ENCODE data around the gene CAMK1D.

Gene CAMK1D

DNA sequence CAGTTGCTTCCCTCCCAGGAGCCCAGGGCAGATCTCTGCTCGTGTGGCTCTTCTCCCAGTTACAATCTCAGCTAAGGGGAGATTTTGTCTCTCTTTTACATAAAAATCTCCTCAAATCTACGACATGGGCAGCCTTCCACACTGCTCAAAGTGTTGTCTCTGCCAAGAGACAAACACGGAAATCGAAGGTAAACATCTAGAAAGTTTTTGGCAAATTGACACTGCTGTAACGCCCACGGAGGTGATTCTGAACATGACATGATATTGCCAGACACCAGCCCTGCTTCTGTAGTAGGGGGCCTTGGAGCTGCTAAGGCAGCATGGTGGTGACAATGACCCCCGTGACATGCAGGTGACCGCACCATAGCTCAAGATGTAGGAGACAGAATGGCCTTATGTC, 523.8 kb downstream of the CAMK1D start:
- TF ChIP-seq, protein P1, sequence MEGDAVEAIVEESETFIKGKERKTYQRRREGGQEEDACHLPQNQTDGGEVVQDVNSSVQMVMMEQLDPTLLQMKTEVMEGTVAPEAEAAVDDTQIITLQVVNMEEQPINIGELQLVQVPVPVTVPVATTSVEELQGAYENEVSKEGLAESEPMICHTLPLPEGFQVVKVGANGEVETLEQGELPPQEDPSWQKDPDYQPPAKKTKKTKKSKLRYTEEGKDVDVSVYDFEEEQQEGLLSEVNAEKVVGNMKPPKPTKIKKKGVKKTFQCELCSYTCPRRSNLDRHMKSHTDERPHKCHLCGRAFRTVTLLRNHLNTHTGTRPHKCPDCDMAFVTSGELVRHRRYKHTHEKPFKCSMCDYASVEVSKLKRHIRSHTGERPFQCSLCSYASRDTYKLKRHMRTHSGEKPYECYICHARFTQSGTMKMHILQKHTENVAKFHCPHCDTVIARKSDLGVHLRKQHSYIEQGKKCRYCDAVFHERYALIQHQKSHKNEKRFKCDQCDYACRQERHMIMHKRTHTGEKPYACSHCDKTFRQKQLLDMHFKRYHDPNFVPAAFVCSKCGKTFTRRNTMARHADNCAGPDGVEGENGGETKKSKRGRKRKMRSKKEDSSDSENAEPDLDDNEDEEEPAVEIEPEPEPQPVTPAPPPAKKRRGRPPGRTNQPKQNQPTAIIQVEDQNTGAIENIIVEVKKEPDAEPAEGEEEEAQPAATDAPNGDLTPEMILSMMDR (IDR thresholded peaks at IDR 0.05; ENCODE audit: unreplicated experiment in 3 of 3): no peak
- Mint-ChIP-seq H3K27me3 (ENCODE audit: low read depth) (peaks cover 5% of the 10 kb centered on the region), H3K4me3 (no peak overlapping the region), H3K9me3 (peaks cover 2% of the 10 kb centered on the region), H3K36me3 (ENCODE audit: low read depth) (no peaks in the 10 kb centered on the region), H3K27ac (peak overlapping the region in 2 of 3 experiments; percentile 41 to 59), H3K4me1 (peaks cover 20% of the 10 kb centered on the region)

GRCh38 chr10:12874501-12874900, 525.2 kb downstream of the CAMK1D start:
- peaks cover 20% of the 10 kb centered on the region for H3K4me1 Mint-ChIP-seq
- peaks cover 5% of the 10 kb centered on the region for H3K9me3 Mint-ChIP-seq
- no peak overlapping the region for H3K27ac Mint-ChIP-seq
- TF ChIP-seq, protein P1 (IDR thresholded peaks at IDR 0.05; ENCODE audit: unreplicated experiment in 3 of 3): no peak
- no peak overlapping the region for H3K4me3 Mint-ChIP-seq
- H3K27me3 Mint-ChIP-seq (ENCODE audit: low read depth): peaks cover 5% of the 10 kb centered on the region
- no peaks in the 10 kb centered on the region for H3K36me3 Mint-ChIP-seq (ENCODE audit: low read depth)

DNA sequence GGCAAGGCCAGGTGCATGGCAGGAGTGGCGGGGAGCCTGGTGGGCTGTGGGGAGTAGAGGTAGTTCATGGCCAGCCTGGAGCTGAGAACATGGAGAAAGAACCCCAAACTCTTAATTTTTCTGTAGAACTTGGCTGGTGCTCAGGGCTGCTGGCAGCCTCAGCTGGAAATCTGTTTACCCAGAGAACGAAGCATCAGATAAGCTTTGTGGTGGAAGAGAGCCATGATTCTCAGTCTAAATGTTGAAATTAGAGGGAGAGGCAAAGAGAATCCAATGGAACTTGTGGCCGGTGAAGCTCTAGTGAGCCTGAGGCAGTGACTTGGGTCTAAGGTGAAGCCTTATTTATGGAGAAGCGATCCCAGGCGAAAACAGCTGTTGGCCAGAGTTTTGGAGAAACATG, 525.8 kb downstream of the CAMK1D start:
- H3K9me3 Mint-ChIP-seq: peaks cover 9% of the 10 kb centered on the region
- no peaks in the 10 kb centered on the region for H3K36me3 Mint-ChIP-seq (ENCODE audit: low read depth)
- peaks cover 20% of the 10 kb centered on the region for H3K4me1 Mint-ChIP-seq

DNA sequence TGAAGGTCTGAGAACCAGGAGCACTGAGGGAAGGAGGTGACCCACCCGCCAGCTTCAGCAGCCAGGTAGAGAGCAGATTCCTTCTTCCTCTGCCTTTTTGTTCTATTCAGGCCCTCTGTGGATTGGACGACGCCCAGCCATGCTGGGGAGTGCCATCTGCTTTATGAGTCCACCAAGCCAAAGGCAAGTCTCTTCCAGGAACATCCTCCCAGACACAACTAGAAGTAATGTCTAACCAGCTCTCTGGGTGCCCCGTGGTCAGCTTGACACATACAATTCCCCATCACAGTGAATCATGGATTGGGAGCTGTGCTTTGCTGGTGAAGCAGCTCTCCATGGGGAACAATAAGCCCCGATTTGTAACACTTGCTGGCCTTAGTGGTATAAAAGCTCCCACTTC, 526.9 kb downstream of the CAMK1D start:
- H3K4me1 Mint-ChIP-seq: peaks cover 26% of the 10 kb centered on the region

More for the DNA sequence above, 525.8 kb downstream of the CAMK1D start:
- no peak overlapping the region for H3K4me3 Mint-ChIP-seq
- TF ChIP-seq, protein P1 (IDR thresholded peaks at IDR 0.05; ENCODE audit: unreplicated experiment in 3 of 3): no peak
- H3K27ac Mint-ChIP-seq: peak overlapping the region in 2 of 3 experiments; percentile 55 to 79
- peaks cover 5% of the 10 kb centered on the region for H3K27me3 Mint-ChIP-seq (ENCODE audit: low read depth)

GRCh38 chr10:12877150-12877549, 527.8 kb downstream of the CAMK1D start:
- TF ChIP-seq, protein P1 (IDR thresholded peaks at IDR 0.05; ENCODE audit: unreplicated experiment in 3 of 3): no peak
- Mint-ChIP-seq H3K9me3 (peaks cover 16% of the 10 kb centered on the region), H3K27me3 (ENCODE audit: low read depth) (peaks cover 5% of the 10 kb centered on the region), H3K27ac (no peak overlapping the region), H3K36me3 (ENCODE audit: low read depth) (no peaks in the 10 kb centered on the region), H3K4me3 (no peak overlapping the region), H3K4me1 (peaks cover 22% of the 10 kb centered on the region)

More for the DNA sequence above, 526.9 kb downstream of the CAMK1D start:
- no peaks in the 10 kb centered on the region for H3K36me3 Mint-ChIP-seq (ENCODE audit: low read depth)
- TF ChIP-seq, protein P1 (IDR thresholded peaks at IDR 0.05; ENCODE audit: unreplicated experiment in 3 of 3): no peak
- H3K4me3 Mint-ChIP-seq: no peak overlapping the region
- H3K27ac Mint-ChIP-seq: peak overlapping the region in 2 of 3 experiments; percentile 33 to 79
- peaks cover 5% of the 10 kb centered on the region for H3K27me3 Mint-ChIP-seq (ENCODE audit: low read depth)
- H3K9me3 Mint-ChIP-seq: peaks cover 15% of the 10 kb centered on the region

DNA sequence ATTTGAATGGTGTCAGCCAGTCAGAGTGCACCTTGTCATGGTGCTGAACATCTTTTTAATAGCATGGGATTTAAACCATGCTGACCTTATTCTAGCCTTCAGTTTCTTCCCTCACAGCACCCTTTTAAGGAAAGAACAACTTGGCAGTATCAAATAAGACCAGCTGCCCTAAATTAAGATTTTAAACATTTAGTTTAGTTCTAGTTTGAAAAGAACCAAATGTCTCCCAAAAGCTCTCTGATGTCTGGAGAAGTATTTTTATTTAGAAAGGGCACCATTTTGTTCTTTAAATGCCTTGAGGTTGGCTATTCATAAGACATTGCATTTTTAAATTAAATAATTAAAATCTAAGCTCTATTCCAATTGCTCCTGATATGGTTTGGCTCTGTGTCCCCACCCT, 531.1 kb downstream of the CAMK1D start:
- no peaks in the 10 kb centered on the region for H3K27me3 Mint-ChIP-seq (ENCODE audit: low read depth)
- H3K4me3 Mint-ChIP-seq: no peak overlapping the region
- peaks cover 16% of the 10 kb centered on the region for H3K9me3 Mint-ChIP-seq
- H3K36me3 Mint-ChIP-seq (ENCODE audit: low read depth): no peaks in the 10 kb centered on the region
- H3K27ac Mint-ChIP-seq: peak overlapping the region in 2 of 3 experiments; percentile 7 to 38
- TF ChIP-seq, protein P1 (IDR thresholded peaks at IDR 0.05; ENCODE audit: unreplicated experiment in 3 of 3): no peak
- peaks cover 13% of the 10 kb centered on the region for H3K4me1 Mint-ChIP-seq
